IMR-90 (cell line): ENCODE results near the gene RPAIN.

Experiments
- CHD1 ChIP-seq: IDR thresholded peaks from 2 replicates; pipeline ENCODE4 v1.6.1; 2012; ENCODE audit warnings: low read depth, low read length, improper control_type of control experiment
- CTCF ChIP-seq: conservative IDR thresholded peaks from 2 replicates; pipeline ENCODE4 v1.5.1; 2012; ENCODE audit warnings: mild to moderate bottlenecking, low read depth, low read length, improper control_type of control experiment
- MAFK ChIP-seq: IDR thresholded peaks from 2 replicates; pipeline ENCODE4 v1.6.1; 2012; ENCODE audit warnings: low read depth, low read length, improper control_type of control experiment
- RAD21 ChIP-seq: IDR thresholded peaks from 2 replicates; pipeline ENCODE4 v1.6.1; 2012; ENCODE audit warnings: low read length, improper control_type of control experiment

DNA sequence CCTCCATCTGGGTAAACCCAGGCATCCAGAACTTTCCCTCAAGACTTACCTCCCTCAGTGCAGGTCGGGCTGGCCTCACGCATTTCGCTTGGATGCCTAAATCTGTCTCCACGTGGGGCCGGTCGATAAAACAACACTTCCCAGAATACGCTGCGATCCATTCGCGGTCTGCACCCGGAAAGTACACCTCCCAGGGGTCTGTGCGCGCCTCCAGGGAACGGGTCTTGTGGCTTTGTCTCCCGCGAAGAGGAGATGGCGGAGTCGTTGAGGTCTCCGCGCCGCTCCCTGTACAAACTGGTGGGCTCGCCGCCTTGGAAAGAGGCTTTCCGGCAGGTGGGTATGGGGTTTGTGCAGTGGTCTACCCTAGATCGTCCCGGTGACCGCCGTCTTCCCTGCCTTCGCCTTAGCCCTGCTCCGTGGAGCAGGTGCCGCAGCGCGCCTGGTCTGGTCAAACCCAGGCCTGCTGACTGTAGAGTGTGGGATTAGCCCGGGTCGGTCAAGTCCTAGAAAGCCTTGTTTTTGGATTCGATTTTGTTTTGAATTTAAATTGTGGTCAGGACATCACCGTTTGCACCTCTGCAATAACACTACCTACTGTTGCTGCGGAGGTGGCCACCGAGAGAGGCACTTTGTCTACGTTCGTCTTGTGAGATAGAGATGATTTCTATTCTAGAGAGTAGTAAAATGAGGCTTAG, at the start of gene RPAIN:
- no peak for TF ChIP-seq CTCF
- TF ChIP-seq MAFK, result no peak
- TF ChIP-seq RAD21, result no peak
- TF ChIP-seq CHD1, result no peak
